Measurements from ENCODE around the gene TRABD2B.

The TRABD2B gene

GRCh38 chr1:47924270-47925048 is 72.7 kb downstream of the TRABD2B start:
- H3K9me2 ChIP-seq (replicated peaks; ENCODE audit: control insufficient read depth, low read length): no peaks in the 10 kb centered on the region
- no peaks in the 10 kb centered on the region for H3F3A ChIP-seq (ENCODE audit: control insufficient read depth, insufficient read depth)
- H3K4me1 ChIP-seq (ENCODE audit: control insufficient read depth, low read length): no peaks in the 10 kb centered on the region
- no peak overlapping the region for H3K27ac ChIP-seq (ENCODE audit: low read depth, low read length)
- peaks cover 24% of the 10 kb centered on the region for H3K27me3 ChIP-seq (ENCODE audit: control insufficient read depth, low read length)
- no peaks in the 10 kb centered on the region for H3K79me2 ChIP-seq (ENCODE audit: control insufficient read depth, low read length)
- no peaks in the 10 kb centered on the region for H3K36me3 ChIP-seq (ENCODE audit: control insufficient read depth, low read length)
- TF ChIP-seq EZH2phosphoT487 (IDR thresholded peaks at IDR 0.05; ENCODE audit: borderline replicate concordance, low read length): no peak
- TF ChIP-seq, protein P1, sequence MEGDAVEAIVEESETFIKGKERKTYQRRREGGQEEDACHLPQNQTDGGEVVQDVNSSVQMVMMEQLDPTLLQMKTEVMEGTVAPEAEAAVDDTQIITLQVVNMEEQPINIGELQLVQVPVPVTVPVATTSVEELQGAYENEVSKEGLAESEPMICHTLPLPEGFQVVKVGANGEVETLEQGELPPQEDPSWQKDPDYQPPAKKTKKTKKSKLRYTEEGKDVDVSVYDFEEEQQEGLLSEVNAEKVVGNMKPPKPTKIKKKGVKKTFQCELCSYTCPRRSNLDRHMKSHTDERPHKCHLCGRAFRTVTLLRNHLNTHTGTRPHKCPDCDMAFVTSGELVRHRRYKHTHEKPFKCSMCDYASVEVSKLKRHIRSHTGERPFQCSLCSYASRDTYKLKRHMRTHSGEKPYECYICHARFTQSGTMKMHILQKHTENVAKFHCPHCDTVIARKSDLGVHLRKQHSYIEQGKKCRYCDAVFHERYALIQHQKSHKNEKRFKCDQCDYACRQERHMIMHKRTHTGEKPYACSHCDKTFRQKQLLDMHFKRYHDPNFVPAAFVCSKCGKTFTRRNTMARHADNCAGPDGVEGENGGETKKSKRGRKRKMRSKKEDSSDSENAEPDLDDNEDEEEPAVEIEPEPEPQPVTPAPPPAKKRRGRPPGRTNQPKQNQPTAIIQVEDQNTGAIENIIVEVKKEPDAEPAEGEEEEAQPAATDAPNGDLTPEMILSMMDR (IDR thresholded peaks at IDR 0.05; ENCODE audit: low read depth, low read length, poor library complexity, severe bottlenecking): no peak
- H3K9me3 ChIP-seq (ENCODE audit: control insufficient read depth, insufficient read depth, low read length): no peaks in the 10 kb centered on the region
- no peaks in the 10 kb centered on the region for H4K20me1 ChIP-seq (ENCODE audit: control insufficient read depth, insufficient read depth, low read depth, low read length)
- H3K4me2 ChIP-seq (ENCODE audit: low read length): no peak overlapping the region
- H3K4me3 ChIP-seq (ENCODE audit: low read length): no peak overlapping the region

DNA sequence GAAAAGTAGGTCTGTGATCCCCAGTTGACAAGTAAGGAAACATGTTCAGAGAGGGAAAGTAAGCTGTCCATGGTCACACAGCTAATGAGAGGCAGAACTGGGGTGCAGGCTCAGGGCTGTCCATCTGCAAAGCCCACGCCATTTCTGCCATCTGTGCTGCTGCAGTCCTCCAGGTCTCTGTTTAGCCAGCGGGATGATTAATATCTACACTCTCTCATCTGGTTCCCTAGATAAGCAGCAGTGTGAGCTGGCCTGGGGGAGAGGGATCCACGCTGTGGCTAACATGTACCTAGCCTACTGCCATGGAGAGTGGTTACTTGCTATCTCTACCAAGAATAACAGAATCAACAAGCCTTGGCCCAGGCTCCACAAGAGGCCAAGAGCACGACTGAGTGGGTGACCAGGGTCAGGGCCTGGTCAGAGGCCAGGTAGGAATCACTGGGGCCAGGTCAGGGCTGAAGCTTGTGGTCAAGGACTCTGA is 75.2 kb downstream of the TRABD2B start:
- Histone ChIP-seq H3K79me2 (ENCODE audit: control insufficient read depth, low read length) (no peaks in the 10 kb centered on the region), H3K9me3 (ENCODE audit: control insufficient read depth, insufficient read depth, low read length) (no peaks in the 10 kb centered on the region), H3F3A (ENCODE audit: control insufficient read depth, insufficient read depth) (no peaks in the 10 kb centered on the region), H3K4me1 (ENCODE audit: control insufficient read depth, low read length) (no peaks in the 10 kb centered on the region), H3K9me2 (replicated peaks; ENCODE audit: control insufficient read depth, low read length) (no peaks in the 10 kb centered on the region), H3K36me3 (ENCODE audit: control insufficient read depth, low read length) (no peaks in the 10 kb centered on the region), H3K27ac (ENCODE audit: low read depth, low read length) (no peak overlapping the region), H4K20me1 (ENCODE audit: control insufficient read depth, insufficient read depth, low read depth, low read length) (no peaks in the 10 kb centered on the region), H3K4me2 (ENCODE audit: low read length) (no peak overlapping the region), H3K27me3 (ENCODE audit: control insufficient read depth, low read length) (peaks cover 23% of the 10 kb centered on the region), H3K4me3 (ENCODE audit: low read length) (no peak overlapping the region)
- TF ChIP-seq EZH2phosphoT487 (IDR thresholded peaks at IDR 0.05; ENCODE audit: borderline replicate concordance, low read length): no peak
- TF ChIP-seq, protein P1 (IDR thresholded peaks at IDR 0.05; ENCODE audit: low read depth, low read length, poor library complexity, severe bottlenecking): no peak

- no peak for TF ChIP-seq EZH2phosphoT487 (IDR thresholded peaks at IDR 0.05; ENCODE audit: borderline replicate concordance, low read length)
- TF ChIP-seq, protein P1 (IDR thresholded peaks at IDR 0.05; ENCODE audit: low read depth, low read length, poor library complexity, severe bottlenecking): no peak
- H3K27ac ChIP-seq (ENCODE audit: low read depth, low read length): no peak overlapping the region
These were observed 77.9 kb downstream of the TRABD2B start for GRCh38 chr1:47919113-47919833.

More at GRCh38 chr1:47919113-47919833, 77.9 kb downstream of the TRABD2B start:
- Histone ChIP-seq H3K4me3 (ENCODE audit: low read length) (no peak overlapping the region), H3K4me2 (ENCODE audit: low read length) (no peak overlapping the region), H3F3A (ENCODE audit: control insufficient read depth, insufficient read depth) (no peaks in the 10 kb centered on the region), H4K20me1 (ENCODE audit: control insufficient read depth, insufficient read depth, low read depth, low read length) (no peaks in the 10 kb centered on the region), H3K79me2 (ENCODE audit: control insufficient read depth, low read length) (no peaks in the 10 kb centered on the region), H3K9me3 (ENCODE audit: control insufficient read depth, insufficient read depth, low read length) (no peaks in the 10 kb centered on the region), H3K4me1 (ENCODE audit: control insufficient read depth, low read length) (no peaks in the 10 kb centered on the region), H3K27me3 (ENCODE audit: control insufficient read depth, low read length) (peaks cover 13% of the 10 kb centered on the region), H3K9me2 (replicated peaks; ENCODE audit: control insufficient read depth, low read length) (no peaks in the 10 kb centered on the region), H3K36me3 (ENCODE audit: control insufficient read depth, low read length) (no peaks in the 10 kb centered on the region)
